Measurements from ENCODE around the gene THUMPD1. TPM values are rescaled to one million over a fixed set of nuclear protein-coding genes. Genes with fewer than 3 reads are reported as not detected.

The THUMPD1 gene
- total and polyA plus RNA-seq, 2 of the 8 experiments (the other 6 are each of a cell fraction or from before 2014, with no cell fraction given) = 31.6 to 49.4 TPM

- 85% methylated on average over 1 of the region's 1 CpG; no CpG with 5 or more reads in 1 of the 2 experiments for WGBS, 2 experiments (ENCODE audit: extremely low coverage in 1 of 2, insufficient coverage in 1 of 2, insufficient read length in 1 of 2, insufficient replicate concordance in 2 of 2, low coverage in 1 of 2, low lambda C conversion rate in 2 of 2, missing lambda C conversion rate in 1 of 2)
- CTCF ChIA-PET (ENCODE audit: partially characterized antibody) = no interaction called here
These were observed 26.5 kb upstream of the THUMPD1 start for GRCh38 chr16:20768121-20768520.

More at GRCh38 chr16:20768121-20768520, 26.5 kb upstream of the THUMPD1 start:
- no peak overlapping the region for H3K56ac ChIP-seq (replicated peaks; ENCODE audit: insufficient read length, low read depth, low read length)
- no peak for TF ChIP-seq TEAD4 (IDR thresholded peaks at IDR 0.05; ENCODE audit: low read depth, low read length)
- TF ChIP-seq POLR2AphosphoS5 (IDR thresholded peaks at IDR 0.05; ENCODE audit: low read depth, low read length) = no peak
- no peak for TF ChIP-seq SIRT6 (IDR thresholded peaks at IDR 0.05; ENCODE audit: low read length)
- no peak for TF ChIP-seq TAF7 (optimal IDR thresholded peaks at IDR 0.05; ENCODE audit: borderline replicate concordance, low read depth, low read length)
- no peak for TF ChIP-seq SIN3A (conservative IDR thresholded peaks at IDR 0.05 in 1 of 2, IDR thresholded peaks at IDR 0.05 in 1 of 2; ENCODE audit: low read depth in 1 of 2, low read length in 2 of 2)
- H3K9ac ChIP-seq (replicated peaks in 1 of 4; ENCODE audit: extremely low read depth in 1 of 4, low read depth in 3 of 4, low read length in 3 of 4) = no peak overlapping the region
- no peak overlapping the region for H4K91ac ChIP-seq (replicated peaks; ENCODE audit: insufficient read length, low read length)
- H4K5ac ChIP-seq (ENCODE audit: insufficient read length, low read depth, low read length) = no peak overlapping the region
- H3K9me3 ChIP-seq (ENCODE audit: insufficient read depth in 2 of 2, low read depth in 1 of 2, low read length in 1 of 2) = no peaks in the 10 kb centered on the region
- H3K79me1 ChIP-seq (ENCODE audit: low read depth, low read length) = no peaks in the 10 kb centered on the region
- no peak overlapping the region for H2AFZ ChIP-seq (ENCODE audit: low read length)
- POLR2A ChIA-PET (ENCODE audit: partially characterized antibody) = no interaction called here
- H3K27ac ChIP-seq (ENCODE audit: low read depth, low read length) = no peak overlapping the region
- H3K4me3 ChIP-seq (ENCODE audit: extremely low read depth in 1 of 4, insufficient read depth in 2 of 4, low read depth in 3 of 4, low read length in 4 of 4) = no peak overlapping the region
- H2BK5ac ChIP-seq (ENCODE audit: low read depth, low read length) = no peak overlapping the region
- no peaks in the 10 kb centered on the region for H3K36me3 ChIP-seq (ENCODE audit: control insufficient read depth in 2 of 4, insufficient read depth in 4 of 4, low read length in 3 of 4)
- no peak overlapping the region for H3K14ac ChIP-seq (ENCODE audit: insufficient read length)
- no peaks in the 10 kb centered on the region for H4K20me1 ChIP-seq (replicated peaks in 1 of 2; ENCODE audit: control insufficient read depth in 1 of 2, insufficient read depth in 2 of 2, low read length in 2 of 2)
- H3K4ac ChIP-seq (replicated peaks; ENCODE audit: insufficient read length, low read depth, low read length) = no peak overlapping the region
- H3K18ac ChIP-seq (ENCODE audit: extremely low read depth, low read length) = no peak overlapping the region
- H3K27me3 ChIP-seq (replicated peaks in 1 of 4; ENCODE audit: control insufficient read depth in 3 of 4, extremely low read depth in 1 of 4, insufficient read depth in 3 of 4, low read length in 3 of 4) = no peaks in the 10 kb centered on the region; a peak in 1 of 7 replicates
- H2AK5ac ChIP-seq (ENCODE audit: low read depth, low read length) = no peak overlapping the region
- H3K23me2 ChIP-seq (ENCODE audit: low read depth, low read length) = no peaks in the 10 kb centered on the region
- no peak overlapping the region for H2BK120ac ChIP-seq (replicated peaks; ENCODE audit: low read depth, low read length)
- no peak overlapping the region for H2BK12ac ChIP-seq (ENCODE audit: low read depth, low read length)
- no peaks in the 10 kb centered on the region; a peak in 1 of 7 replicates for H3K4me1 ChIP-seq (replicated peaks in 1 of 4; ENCODE audit: control insufficient read depth in 3 of 4, insufficient read depth in 4 of 4, low read length in 3 of 4)
- no peak overlapping the region for H4K8ac ChIP-seq (ENCODE audit: extremely low read depth, insufficient read depth, low read length)
- FAIRE-seq (no peak), DNase-seq (ENCODE audit: low read depth in 1 of 2, low spot score in 2 of 2) (no peak)
- no peaks in the 10 kb centered on the region for H3K79me2 ChIP-seq (ENCODE audit: control insufficient read depth in 1 of 2, insufficient read depth in 2 of 2, low read length in 2 of 2)
- H2BK20ac ChIP-seq (ENCODE audit: low read length) = no peak overlapping the region
- H3K23ac ChIP-seq (ENCODE audit: insufficient read length) = no peak overlapping the region
- no peak overlapping the region for H3K4me2 ChIP-seq (ENCODE audit: insufficient read depth in 1 of 2, low read depth in 2 of 2, low read length in 2 of 2)
- H2BK15ac ChIP-seq (ENCODE audit: low read length) = no peak overlapping the region
